Endothelial cell of umbilical vein (primary cell): Measurements from ENCODE around the gene FBXW10B. TPM values are rescaled to one million over a fixed set of nuclear protein-coding genes. Genes with fewer than 3 reads are reported as not detected.

Source experiments
- BruUV-seq: library from RNA; stranded (reverse); fragments of 400-500 nt; replicated peaks from 2 replicates; lab custom pipeline; 2021; lab: Mats Ljungman, UMichigan
- CTCF ChIA-PET: fragments of 300-600, 350-600 bp; sonication (Branson Sonifier 250); formaldehyde crosslinking; loops from one replicate; lab custom pipeline; 2021; ENCODE audit warnings: antibody characterized with exemption, inconsistent platforms; lab: Charles Lee
- POLR2A ChIA-PET: fragments of 300-600, 350-600 bp; sonication (Branson Sonifier 250); formaldehyde crosslinking; loops from one replicate; lab custom pipeline; 2021; ENCODE audit warnings: antibody characterized with exemption, inconsistent platforms; lab: Charles Lee
- DNase-seq: peaks from one replicate; pipeline ENCODE4 v3.0.0-alpha.2; 2011; ENCODE audit warnings: low read depth, low spot score
- FAIRE-seq: peaks from 2 replicates; lab custom pipeline; 2011; peaks lifted over from hg19 to GRCh38; lab: Jason Lieb, UNC
- H2AFZ ChIP-seq: 2 replicates; pipeline ENCODE4 v1.6.0; 2012; ENCODE audit warnings: low read depth, low read length, control low read depth, inconsistent platforms
- H3K27ac ChIP-seq: 2 replicates; pipeline ENCODE4 v1.5.1; 2011; ENCODE audit warnings: low read depth, mild to moderate bottlenecking, control low read depth, low read length, moderate library complexity; ENCODE audit not compliant: insufficient read depth
- H3K27me3 ChIP-seq, 2 experiments: 2 replicates each; pipeline versions ENCODE4 v1.6.0 to v1.6.1; 2011; ENCODE audit warnings: low read length in 2 of 2, mixed read lengths in 1 of 2; ENCODE audit not compliant: control insufficient read depth in 2 of 2, insufficient read depth in 2 of 2
- H3K36me3 ChIP-seq, 2 experiments: 2 replicates in 1 of 2; 3 replicates in 1 of 2; pipeline ENCODE4 v1.5.1; 2011; ENCODE audit warnings: low read length in 2 of 2, mild to moderate bottlenecking in 1 of 2, moderate library complexity in 1 of 2; ENCODE audit not compliant: control insufficient read depth in 2 of 2, insufficient read depth in 2 of 2; ENCODE audit errors: extremely low read depth in 1 of 2
- H3K4me1 ChIP-seq: 3 replicates; pipeline ENCODE4 v1.5.1; 2011; ENCODE audit warnings: mild to moderate bottlenecking, low read length; ENCODE audit not compliant: control insufficient read depth, insufficient read depth; ENCODE audit errors: extremely low read depth
- H3K4me2 ChIP-seq: 2 replicates; pipeline ENCODE4 v1.6.1; 2011; ENCODE audit warnings: low read length, control low read depth, mixed read lengths; ENCODE audit not compliant: insufficient read depth
- H3K4me3 ChIP-seq, 3 experiments: fragments of 200-600 bp in 1 of 3; sonication (generic), shearing (Covaris generic) in 1 of 3; replicated peaks in 1 of 3; 2 replicates each; pipeline ENCODE4 v1.5.1; 2011 to 2016; ENCODE audit warnings: control low read depth in 3 of 3, low read length in 3 of 3, mild to moderate bottlenecking in 2 of 3, inconsistent platforms in 1 of 3, low read depth in 1 of 3, moderate library complexity in 1 of 3; ENCODE audit not compliant: insufficient read depth in 1 of 3
- H3K79me2 ChIP-seq: 2 replicates; pipeline ENCODE4 v1.6.0; 2012; ENCODE audit warnings: low read length, inconsistent platforms; ENCODE audit not compliant: control insufficient read depth, insufficient read depth
- H3K9ac ChIP-seq: replicated peaks from 2 replicates; pipeline ENCODE3; 2011; ENCODE audit warnings: low read length, control low read depth; ENCODE audit not compliant: insufficient read depth; ENCODE audit errors: extremely low read depth
- H3K9me1 ChIP-seq: replicated peaks from 3 replicates; pipeline ENCODE4 v1.6.0; 2011; ENCODE audit warnings: mild to moderate bottlenecking, low read length; ENCODE audit not compliant: control insufficient read depth, insufficient read depth; ENCODE audit errors: extremely low read depth
- H3K9me3 ChIP-seq: replicated peaks from 2 replicates; pipeline ENCODE4 v1.5.1; 2012; ENCODE audit warnings: low read length, inconsistent platforms; ENCODE audit not compliant: control insufficient read depth, insufficient read depth
- H4K20me1 ChIP-seq: replicated peaks from 2 replicates; pipeline ENCODE3; 2011; ENCODE audit warnings: mild to moderate bottlenecking, low read length; ENCODE audit not compliant: control insufficient read depth, insufficient read depth; ENCODE audit errors: extremely low read depth
- CTCF ChIP-seq, 2 donors: IDR thresholded peaks; 1 replicate in 1 of 2; 2 replicates in 1 of 2; pipeline ENCODE4 v1.5.1; 2011; ENCODE audit warnings: low read length in 2 of 2, mild to moderate bottlenecking in 2 of 2, moderate library complexity in 2 of 2, control low read depth in 1 of 2, inconsistent platforms in 1 of 2, low read depth in 1 of 2; ENCODE audit not compliant: insufficient read depth in 1 of 2; ENCODE audit errors: extremely low read depth in 1 of 2
- EZH2 ChIP-seq: IDR thresholded peaks from 2 replicates; pipeline ENCODE4 v1.6.1; 2012; ENCODE audit warnings: borderline replicate concordance, low read depth, mild to moderate bottlenecking, moderate library complexity, low read length, inconsistent platforms; ENCODE audit not compliant: severe bottlenecking
- FOS ChIP-seq: IDR thresholded peaks from 2 replicates; pipeline ENCODE4 v1.6.1; 2011; ENCODE audit warnings: mild to moderate bottlenecking, low read length, moderate library complexity, borderline replicate concordance; ENCODE audit not compliant: insufficient read depth
- GATA2 ChIP-seq: IDR thresholded peaks from 2 replicates; pipeline ENCODE4 v1.7.0; 2011; ENCODE audit warnings: low read depth, mild to moderate bottlenecking, moderate library complexity, mixed read lengths, low read length; ENCODE audit not compliant: insufficient read length, insufficient read depth
- JUN ChIP-seq: IDR thresholded peaks from 2 replicates; pipeline ENCODE4 v1.6.1; 2011; ENCODE audit warnings: borderline replicate concordance, low read depth; ENCODE audit not compliant: insufficient read length, insufficient read depth
- MAX ChIP-seq: IDR thresholded peaks from 2 replicates; pipeline ENCODE4 v1.6.1; 2011; ENCODE audit not compliant: insufficient read depth, insufficient read length
- MYC ChIP-seq: IDR thresholded peaks from one replicate; pipeline ENCODE4 v1.6.1; 2011; ENCODE audit warnings: mild to moderate bottlenecking, low read depth, low read length
- POLR2A ChIP-seq: IDR thresholded peaks from 2 replicates; pipeline ENCODE4 v1.6.1; 2012; ENCODE audit warnings: low read depth, mild to moderate bottlenecking, control low read depth, low read length
- POLR2AphosphoS5 ChIP-seq: IDR thresholded peaks from 2 replicates; pipeline ENCODE4 v1.6.1; 2012; ENCODE audit warnings: low read depth, mild to moderate bottlenecking, control low read depth, low read length, moderate library complexity; ENCODE audit not compliant: insufficient read depth
- dilution Hi-C: fragments of 300-500 bp; cut with MboI; formaldehyde crosslinking; loops from one replicate; pipeline ENCODE4 v1.15.0; 2019; ENCODE audit warnings: low sequenced_read_pairs; ENCODE audit not compliant: extremely low pct_ligation_motif_present
- intact Hi-C: fragments of 100-400 bp; cut with micrococcal nuclease; formaldehyde crosslinking; loops from one replicate; pipeline ENCODE4 v1.10.0; 2022
- polyA plus RNA-seq, 4 experiments: library from polyadenylated mRNA; depleted of rRNA in 3 of 4; stranded (reverse) in 3 of 4; unstranded in 1 of 4; fragments of >200 nt; gene quantifications; 2 replicates each; pipeline versions ENCODE4 v1.2.1 to v1.2.3, GENCODE V29; 2011 to 2012; ENCODE audit warnings: missing spikeins in 1 of 4
- total RNA-seq: library from RNA; stranded (reverse); gene quantifications from 2 replicates; pipeline ENCODE4 v1.2.3, GENCODE V29; 2021

The FBXW10B gene
- total and polyA plus RNA-seq, 2 donors (not counting 3 experiments of a cell fraction or from before 2014, with no cell fraction given), result 1.3 to 2.5 TPM

- dilution Hi-C loops (no loop called here), intact Hi-C loops (no loop called here)
- no peak overlapping the region for H3K27ac ChIP-seq
- no peaks in the 10 kb centered on the region for H3K9me3 ChIP-seq
- TF ChIP-seq FOS (no peak), EZH2 (no peak), JUN (no peak), MAX (no peak), GATA2 (no peak), POLR2A (no peak), CTCF (IDR thresholded peaks at IDR 0.05; ENCODE audit: extremely low read depth in 1 of 2, insufficient read depth in 1 of 2, low read depth in 1 of 2, low read length in 2 of 2) (no peak), MYC (no peak), POLR2AphosphoS5 (no peak)
- peaks cover 24% of the 10 kb centered on the region for H3K4me1 ChIP-seq
- DNase-seq (no peak), FAIRE-seq (no peak)
- CTCF ChIA-PET, result no interaction called here
- no peaks in the 10 kb centered on the region for H3K9me1 ChIP-seq
- H3K79me2 ChIP-seq, result peaks cover 9% of the 10 kb centered on the region
- no peak overlapping the region for H3K4me2 ChIP-seq
- H3K4me3 ChIP-seq, result no peak overlapping the region
- H3K36me3 ChIP-seq, result no peaks in the 10 kb centered on the region
- H2AFZ ChIP-seq, result no peak overlapping the region
- POLR2A ChIA-PET, result interaction anchor here (0.6 kb wide), 1 partner anchor 31 kb away, joined by 3 read pairs; the partner anchor contains the start of gene TRIM16
- H3K9ac ChIP-seq, result no peak overlapping the region
- H3K27me3 ChIP-seq, result no peaks in the 10 kb centered on the region
- BruUV-seq, result no TSS peak
- H4K20me1 ChIP-seq, result no peaks in the 10 kb centered on the region
Observed at GRCh38 chr17:15652960-15653359, 33.5 kb upstream of the FBXW10B start.
